ENCODE data around the gene KRTAP10-7.
"Not testable (repeated sequence)": the region's sequence is repeated elsewhere in the genome, so short reads cannot be mapped to it uniquely, and the experiment has no call there.

The KRTAP10-7 gene

GRCh38 chr21:44619886-44620285 lies 19.5 kb downstream of the KRTAP10-7 start:
- Histone ChIP-seq H3K9me3 (ENCODE audit: control insufficient read depth, low read length) (no peaks in the 10 kb centered on the region), H3K36me3 (ENCODE audit: control insufficient read depth, insufficient read depth, low read length) (no peaks in the 10 kb centered on the region), H3K4me3 (ENCODE audit: insufficient read depth, low read depth, low read length) (no peak overlapping the region), H3K4me1 (ENCODE audit: control insufficient read depth, insufficient read depth, low read length) (no peaks in the 10 kb centered on the region), H3K27me3 (ENCODE audit: control insufficient read depth, insufficient read depth, low read length, poor library complexity, severe bottlenecking) (no peaks in the 10 kb centered on the region), H3K27ac (ENCODE audit: insufficient read depth, low read depth, low read length, poor library complexity, severe bottlenecking) (no peak overlapping the region)
- 92 to 93% methylated on average over 6 of the region's 6 CpGs for WGBS, 2 experiments

GRCh38 chr21:44623575-44623974 lies 23.2 kb downstream of the KRTAP10-7 start:
- H3K4me1 ChIP-seq (ENCODE audit: control insufficient read depth, insufficient read depth, low read length): peaks cover 8% of the 10 kb centered on the region
- no peaks in the 10 kb centered on the region for H3K36me3 ChIP-seq (ENCODE audit: control insufficient read depth, insufficient read depth, low read length)
- no peak overlapping the region for H3K27ac ChIP-seq (ENCODE audit: insufficient read depth, low read depth, low read length, poor library complexity, severe bottlenecking)
- H3K27me3 ChIP-seq (ENCODE audit: control insufficient read depth, insufficient read depth, low read length, poor library complexity, severe bottlenecking): no peaks in the 10 kb centered on the region
- H3K4me3 ChIP-seq (ENCODE audit: insufficient read depth, low read depth, low read length): no peak overlapping the region
- H3K9me3 ChIP-seq (ENCODE audit: control insufficient read depth, low read length): no peaks in the 10 kb centered on the region

- H3K4me3 ChIP-seq (ENCODE audit: insufficient read depth, low read depth, low read length): no peak overlapping the region
- H3K27me3 ChIP-seq (ENCODE audit: control insufficient read depth, insufficient read depth, low read length, poor library complexity, severe bottlenecking): no peaks in the 10 kb centered on the region
- H3K36me3 ChIP-seq (ENCODE audit: control insufficient read depth, insufficient read depth, low read length): no peaks in the 10 kb centered on the region
- WGBS, 2 experiments: 94 to 95% methylated on average over 5 to 7 of the region's 7 CpGs
- no peaks in the 10 kb centered on the region for H3K9me3 ChIP-seq (ENCODE audit: control insufficient read depth, low read length)
- H3K27ac ChIP-seq (ENCODE audit: insufficient read depth, low read depth, low read length, poor library complexity, severe bottlenecking): no peak overlapping the region
- peaks cover 8% of the 10 kb centered on the region for H3K4me1 ChIP-seq (ENCODE audit: control insufficient read depth, insufficient read depth, low read length)
These were observed 25.4 kb downstream of the KRTAP10-7 start for GRCh38 chr21:44625756-44626155.

DNA sequence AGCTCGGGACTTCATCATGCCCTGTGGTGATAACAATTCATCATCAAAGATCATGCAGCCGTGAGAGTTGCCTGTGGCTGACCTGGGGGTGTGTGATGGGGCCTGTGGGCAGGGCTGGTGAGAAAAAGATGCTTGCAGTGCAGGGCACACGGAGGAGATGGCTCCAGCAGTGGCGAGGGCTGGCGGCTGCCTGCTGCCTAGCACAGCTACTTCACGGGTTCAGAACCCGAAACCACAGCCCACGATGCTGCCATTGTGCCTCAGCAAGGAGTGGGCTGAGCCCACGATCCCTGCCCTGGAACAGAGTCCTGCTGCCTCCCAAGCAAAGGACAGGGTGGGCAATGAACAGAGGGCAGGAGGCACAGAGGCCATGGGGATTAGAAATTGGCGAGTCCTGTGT lies 25.9 kb downstream of the KRTAP10-7 start:
- no peaks in the 10 kb centered on the region for H3K27me3 ChIP-seq (ENCODE audit: control insufficient read depth, insufficient read depth, low read length, poor library complexity, severe bottlenecking)
- H3K4me3 ChIP-seq (ENCODE audit: insufficient read depth, low read depth, low read length): no peak overlapping the region
- no peak overlapping the region for H3K27ac ChIP-seq (ENCODE audit: insufficient read depth, low read depth, low read length, poor library complexity, severe bottlenecking)
- no peaks in the 10 kb centered on the region for H3K36me3 ChIP-seq (ENCODE audit: control insufficient read depth, insufficient read depth, low read length)
- WGBS, 2 experiments: 91 to 93% methylated on average over 10 of the region's 10 CpGs
- H3K9me3 ChIP-seq (ENCODE audit: control insufficient read depth, low read length): no peaks in the 10 kb centered on the region
- H3K4me1 ChIP-seq (ENCODE audit: control insufficient read depth, insufficient read depth, low read length): peaks cover 8% of the 10 kb centered on the region

- Histone ChIP-seq H3K4me1 (ENCODE audit: control insufficient read depth, insufficient read depth, low read length) (peaks cover 8% of the 10 kb centered on the region), H3K27me3 (ENCODE audit: control insufficient read depth, insufficient read depth, low read length, poor library complexity, severe bottlenecking) (no peaks in the 10 kb centered on the region), H3K9me3 (ENCODE audit: control insufficient read depth, low read length) (no peaks in the 10 kb centered on the region), H3K36me3 (ENCODE audit: control insufficient read depth, insufficient read depth, low read length) (no peaks in the 10 kb centered on the region), H3K4me3 (ENCODE audit: insufficient read depth, low read depth, low read length) (no peak within 1 kb of the TSS), H3K27ac (ENCODE audit: insufficient read depth, low read depth, low read length, poor library complexity, severe bottlenecking) (no peak within 1 kb of the TSS)
- 80 to 88% methylated on average over 7 of the region's 7 CpGs for whole genome bisulfite sequencing, 2 experiments
These were observed 26.3 kb downstream of the KRTAP10-7 start, which contains the start of gene KRTAP10-9 for GRCh38 chr21:44626673-44627143. KRTAP10-9 (plus strand) TSS chr21:44627093; CDS start chr21:44627172, 79 bp downstream.

DNA sequence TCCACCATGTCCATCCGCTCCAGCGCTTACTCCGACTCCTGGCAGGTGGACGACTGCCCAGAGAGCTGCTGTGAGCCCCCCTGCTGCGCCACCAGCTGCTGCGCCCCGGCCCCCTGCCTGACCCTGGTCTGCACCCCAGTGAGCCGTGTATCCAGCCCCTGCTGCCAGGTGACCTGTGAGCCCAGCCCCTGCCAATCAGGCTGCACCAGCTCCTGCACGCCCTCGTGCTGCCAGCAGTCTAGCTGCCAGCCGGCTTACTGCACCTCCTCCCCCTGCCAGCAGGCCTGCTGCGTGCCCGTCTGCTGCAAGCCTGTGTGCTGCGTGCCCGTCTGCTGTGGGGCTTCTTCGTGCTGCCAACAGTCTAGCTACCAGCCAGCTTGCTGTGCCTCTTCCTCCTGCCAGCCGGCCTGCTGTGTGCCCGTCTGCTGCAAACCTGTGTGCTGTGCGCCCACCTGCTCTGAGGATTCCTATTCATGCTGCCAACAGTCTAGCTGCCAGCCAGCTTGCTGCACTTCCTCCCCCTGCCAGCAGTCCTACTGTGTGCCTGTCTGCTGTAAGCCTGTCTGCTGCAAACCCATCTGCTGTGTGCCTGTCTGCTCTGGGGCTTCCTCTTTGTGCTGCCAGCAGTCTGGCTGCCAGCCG lies 26.9 kb downstream of the KRTAP10-7 start:
- WGBS, 2 experiments: 90% methylated on average over 20 of the region's 20 CpGs
- H3K36me3 ChIP-seq (ENCODE audit: control insufficient read depth, insufficient read depth, low read length); H3K4me1 ChIP-seq (ENCODE audit: control insufficient read depth, insufficient read depth, low read length); H3K9me3 ChIP-seq (ENCODE audit: control insufficient read depth, low read length); H3K27me3 ChIP-seq (ENCODE audit: control insufficient read depth, insufficient read depth, low read length, poor library complexity, severe bottlenecking); H3K4me3 ChIP-seq (ENCODE audit: insufficient read depth, low read depth, low read length); H3K27ac ChIP-seq (ENCODE audit: insufficient read depth, low read depth, low read length, poor library complexity, severe bottlenecking): not testable (repeated sequence)

GRCh38 chr21:44627831-44628233 lies 27.4 kb downstream of the KRTAP10-7 start:
- H3K4me1 ChIP-seq (ENCODE audit: control insufficient read depth, insufficient read depth, low read length); H3K27ac ChIP-seq (ENCODE audit: insufficient read depth, low read depth, low read length, poor library complexity, severe bottlenecking); H3K36me3 ChIP-seq (ENCODE audit: control insufficient read depth, insufficient read depth, low read length); H3K9me3 ChIP-seq (ENCODE audit: control insufficient read depth, low read length); H3K4me3 ChIP-seq (ENCODE audit: insufficient read depth, low read depth, low read length); H3K27me3 ChIP-seq (ENCODE audit: control insufficient read depth, insufficient read depth, low read length, poor library complexity, severe bottlenecking): not testable (repeated sequence)
- 73 to 77% methylated on average over 15 of the region's 15 CpGs for WGBS, 2 experiments

GRCh38 chr21:44628707-44629391 lies 28.5 kb downstream of the KRTAP10-7 start:
- WGBS, 2 experiments: 93 to 94% methylated on average over 18 of the region's 18 CpGs
- H3K27ac ChIP-seq (ENCODE audit: insufficient read depth, low read depth, low read length, poor library complexity, severe bottlenecking): no peak overlapping the region

GRCh38 chr21:44630440-44630839 lies 30.0 kb downstream of the KRTAP10-7 start:
- Histone ChIP-seq H3K4me3 (ENCODE audit: insufficient read depth, low read depth, low read length) (no peak overlapping the region), H3K27me3 (ENCODE audit: control insufficient read depth, insufficient read depth, low read length, poor library complexity, severe bottlenecking) (no peaks in the 10 kb centered on the region), H3K9me3 (ENCODE audit: control insufficient read depth, low read length) (no peaks in the 10 kb centered on the region), H3K27ac (ENCODE audit: insufficient read depth, low read depth, low read length, poor library complexity, severe bottlenecking) (no peak overlapping the region), H3K36me3 (ENCODE audit: control insufficient read depth, insufficient read depth, low read length) (no peaks in the 10 kb centered on the region), H3K4me1 (ENCODE audit: control insufficient read depth, insufficient read depth, low read length) (peaks cover 8% of the 10 kb centered on the region)
- WGBS, 2 experiments: 96 to 99% methylated on average over 2 of the region's 2 CpGs

More at GRCh38 chr21:44628707-44629391, 28.5 kb downstream of the KRTAP10-7 start:
- Histone ChIP-seq H3K4me3 (ENCODE audit: insufficient read depth, low read depth, low read length) (no peak overlapping the region), H3K9me3 (ENCODE audit: control insufficient read depth, low read length) (no peaks in the 10 kb centered on the region), H3K4me1 (ENCODE audit: control insufficient read depth, insufficient read depth, low read length) (peaks cover 8% of the 10 kb centered on the region), H3K36me3 (ENCODE audit: control insufficient read depth, insufficient read depth, low read length) (no peaks in the 10 kb centered on the region), H3K27me3 (ENCODE audit: control insufficient read depth, insufficient read depth, low read length, poor library complexity, severe bottlenecking) (no peaks in the 10 kb centered on the region)

- Histone ChIP-seq H3K4me3 (ENCODE audit: insufficient read depth, low read depth, low read length) (no peak overlapping the region), H3K4me1 (ENCODE audit: control insufficient read depth, insufficient read depth, low read length) (peaks cover 13% of the 10 kb centered on the region), H3K27ac (ENCODE audit: insufficient read depth, low read depth, low read length, poor library complexity, severe bottlenecking) (no peak overlapping the region), H3K27me3 (ENCODE audit: control insufficient read depth, insufficient read depth, low read length, poor library complexity, severe bottlenecking) (no peaks in the 10 kb centered on the region), H3K9me3 (ENCODE audit: control insufficient read depth, low read length) (no peaks in the 10 kb centered on the region), H3K36me3 (ENCODE audit: control insufficient read depth, insufficient read depth, low read length) (no peaks in the 10 kb centered on the region)
- 100% methylated on average over 1 of the region's 1 CpG; no CpG with 5 or more reads in 1 of the 2 experiments for WGBS, 2 experiments
These were observed 31.7 kb downstream of the KRTAP10-7 start for GRCh38 chr21:44632067-44632466.

Data from ectodermal cell (in vitro differentiated cells).